Left forelimb (tissue), 1 donor: ENCODE measurements around the gene NPL.

Experiments used
- DNase-seq: peaks from one replicate; pipeline ENCODE4 v3.0.0-alpha.2; 2018; ENCODE audit warnings: low spot score

NPL gene

DNA sequence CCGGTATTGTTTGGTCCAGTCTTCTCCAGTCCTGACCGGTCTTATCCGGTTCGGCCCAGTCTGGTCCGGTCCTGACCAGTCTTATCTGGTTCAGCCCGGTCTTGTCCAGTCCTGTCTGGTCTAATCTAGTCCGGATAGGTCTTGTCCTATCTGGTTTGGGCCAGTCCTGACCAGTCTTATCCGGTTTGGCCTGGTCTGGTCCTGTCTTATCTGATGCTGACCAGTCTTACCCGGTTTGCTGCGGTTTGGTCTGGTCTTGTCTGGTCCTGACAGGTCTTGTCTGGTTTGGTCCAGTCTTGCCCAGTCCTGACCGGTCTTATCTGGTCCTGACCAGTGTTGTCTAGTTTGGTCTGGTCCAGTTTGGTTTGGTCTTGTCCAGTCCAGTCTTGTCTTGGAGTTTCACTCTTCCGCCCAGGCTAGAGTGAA is 79.7 kb downstream of the NPL start:
- no peak for DNase-seq

DNA sequence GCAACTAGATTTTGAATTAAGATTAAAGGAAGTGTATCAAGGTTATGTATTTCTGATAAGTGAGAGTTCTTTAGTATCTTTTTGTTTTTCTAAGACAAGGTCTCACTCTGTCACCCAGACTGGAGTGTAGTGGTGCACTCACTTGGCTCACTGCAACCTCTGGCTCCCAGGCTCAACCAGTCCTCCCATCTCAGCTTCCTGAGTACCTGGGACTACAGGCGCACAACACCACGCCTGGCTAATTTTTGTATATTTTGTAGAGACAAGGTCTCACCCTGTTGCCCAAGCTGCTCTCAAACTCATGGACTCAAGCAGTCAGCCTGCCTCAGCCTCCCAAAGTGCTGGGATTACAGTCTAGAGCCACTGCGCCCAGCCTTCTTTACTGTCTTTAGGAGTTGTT is 83.3 kb downstream of the NPL start:
- DNase-seq: no peak

DNA sequence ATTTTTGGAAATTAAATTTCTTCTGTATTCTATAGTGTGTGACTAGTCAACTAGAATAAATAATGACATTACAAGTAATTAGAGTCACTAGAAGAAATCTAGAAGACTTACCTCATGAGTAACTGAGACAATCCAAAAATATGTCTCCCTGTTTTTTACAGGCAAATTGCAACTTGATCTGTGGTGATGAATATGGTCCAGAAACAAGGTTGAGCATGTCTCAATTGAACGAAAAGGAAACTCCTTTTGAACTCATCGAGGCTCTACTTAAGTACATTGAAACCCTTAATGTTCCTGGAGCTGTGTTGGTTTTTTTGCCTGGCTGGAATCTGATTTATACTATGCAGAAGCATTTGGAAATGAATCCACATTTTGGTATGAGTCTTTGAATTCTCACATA is 86.3 kb downstream of the NPL start:
- DNase-seq: no peak

DNA sequence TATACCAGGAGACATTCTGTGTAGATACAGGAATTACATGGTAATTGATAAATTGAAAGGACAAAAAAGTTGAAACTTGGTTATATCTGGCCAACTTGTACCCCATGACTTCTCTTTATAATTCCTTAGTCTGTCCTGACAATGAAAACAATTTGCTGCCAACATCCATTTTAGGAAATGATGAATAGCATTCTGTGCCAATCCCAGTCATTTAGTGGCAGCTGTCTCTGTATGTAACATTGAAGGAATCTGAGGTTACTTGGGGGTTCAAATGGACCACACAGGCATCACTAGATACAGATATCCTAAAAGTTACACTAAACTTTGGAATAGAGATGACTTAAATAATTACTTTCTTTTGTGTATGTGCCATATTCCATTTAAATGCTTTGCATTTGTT is 87.8 kb downstream of the NPL start:
- no peak for DNase-seq

DNA sequence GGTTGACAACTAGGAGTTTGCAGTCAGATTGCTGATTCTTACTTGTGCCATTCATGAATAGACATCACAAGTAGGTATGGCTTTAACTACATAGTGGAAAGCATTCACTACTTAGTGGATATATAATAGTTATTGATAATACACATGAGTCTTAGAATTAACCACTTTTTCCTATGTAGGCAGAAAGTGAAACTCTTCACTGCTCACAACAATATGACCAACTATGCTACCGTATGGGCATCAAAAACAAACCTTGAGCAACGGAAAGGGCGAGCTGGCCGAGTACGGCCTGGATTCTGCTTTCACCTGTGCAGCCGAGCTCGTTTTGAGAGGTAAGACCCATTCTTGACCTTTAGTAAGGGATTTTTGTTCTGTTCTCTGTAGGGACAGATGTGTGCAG is 88.3 kb downstream of the NPL start:
- DNase-seq: no peak
